H1 (cell line): Measurements from ENCODE around the gene DHRS3. TPM values are rescaled to one million over a fixed set of nuclear protein-coding genes. Genes with fewer than 3 reads are reported as not detected.

ENCODE experiments used
- CTCF ChIA-PET: fragments of 300-600 bp; sonication (Branson Sonifier 250); formaldehyde crosslinking; loops from one replicate; lab custom pipeline; 2021; ENCODE audit not compliant: partially characterized antibody; lab: Charles Lee
- POLR2A ChIA-PET: fragments of 300-600 bp; sonication (Branson Sonifier 250); formaldehyde crosslinking; loops from one replicate; lab custom pipeline; 2021; ENCODE audit warnings: inconsistent platforms; ENCODE audit not compliant: partially characterized antibody; lab: Charles Lee
- DNase-seq, 2 experiments: peaks; one replicate each; pipeline versions ENCODE4 v3.0.0 to v3.0.0-alpha.2; 2010 to 2022; ENCODE audit warnings: low spot score in 2 of 2, low read depth in 1 of 2, mixed read lengths in 1 of 2
- FAIRE-seq: peaks from 2 replicates; lab custom pipeline; 2011; peaks lifted over from hg19 to GRCh38; lab: Jason Lieb, UNC
- H2AFZ ChIP-seq: 2 replicates; pipeline ENCODE4 v1.8.1; 2012; ENCODE audit warnings: low read length, inconsistent platforms
- H2AK5ac ChIP-seq: 2 replicates; pipeline ENCODE4 v1.6.1; 2013; ENCODE audit warnings: low read depth, low read length
- H2BK120ac ChIP-seq: replicated peaks from 2 replicates; pipeline ENCODE3; 2013; ENCODE audit warnings: low read depth, low read length, inconsistent platforms
- H2BK12ac ChIP-seq: 2 replicates; pipeline ENCODE4 v1.6.1; 2013; ENCODE audit warnings: low read depth, low read length
- H2BK15ac ChIP-seq: 2 replicates; pipeline ENCODE4 v1.6.1; 2013; ENCODE audit warnings: low read length
- H2BK20ac ChIP-seq: 2 replicates; pipeline ENCODE4 v1.6.1; 2013; ENCODE audit warnings: low read length
- H2BK5ac ChIP-seq: 2 replicates; pipeline ENCODE4 v1.6.1; 2013; ENCODE audit warnings: low read depth, low read length
- H3K14ac ChIP-seq: 2 replicates; pipeline ENCODE4 v1.6.1; 2013; ENCODE audit warnings: inconsistent platforms; ENCODE audit not compliant: insufficient read length
- H3K18ac ChIP-seq: 2 replicates; pipeline ENCODE4 v1.6.1; 2013; ENCODE audit warnings: low read length; ENCODE audit errors: extremely low read depth
- H3K23ac ChIP-seq: 2 replicates; pipeline ENCODE4 v1.6.1; 2013; ENCODE audit warnings: inconsistent platforms; ENCODE audit not compliant: insufficient read length
- H3K23me2 ChIP-seq: 2 replicates; pipeline ENCODE4 v1.6.1; 2013; ENCODE audit warnings: low read depth, low read length
- H3K27ac ChIP-seq: 2 replicates; pipeline ENCODE4 v1.6.1; 2011; ENCODE audit warnings: low read depth, low read length, inconsistent platforms
- H3K27me3 ChIP-seq, 4 experiments: replicated peaks in 1 of 4; 1 replicate in 1 of 4; 2 replicates in 3 of 4; pipeline versions ENCODE4 v1.6.1 to v1.8.1; 2011 to 2013; ENCODE audit warnings: low read length in 3 of 4, mild to moderate bottlenecking in 3 of 4, inconsistent platforms in 2 of 4, mixed read lengths in 2 of 4, moderate library complexity in 1 of 4; ENCODE audit not compliant: control insufficient read depth in 3 of 4, insufficient read depth in 3 of 4; ENCODE audit errors: extremely low read depth in 1 of 4
- H3K36me3 ChIP-seq, 4 experiments: 2 replicates each; pipeline versions ENCODE4 v1.6.1 to v1.8.1; 2011 to 2013; ENCODE audit warnings: mild to moderate bottlenecking in 4 of 4, low read length in 3 of 4, moderate library complexity in 2 of 4, control low read depth in 1 of 4, inconsistent platforms in 1 of 4; ENCODE audit not compliant: insufficient read depth in 4 of 4, control insufficient read depth in 2 of 4
- H3K4ac ChIP-seq: replicated peaks from 2 replicates; pipeline ENCODE3; 2013; ENCODE audit warnings: low read length, low read depth, mixed read lengths, inconsistent platforms; ENCODE audit not compliant: insufficient read length
- H3K4me1 ChIP-seq, 4 experiments: replicated peaks in 1 of 4; 1 replicate in 1 of 4; 2 replicates in 3 of 4; pipeline versions ENCODE4 v1.6.1 to v1.8.1; 2011 to 2013; ENCODE audit warnings: low read length in 3 of 4, inconsistent platforms in 2 of 4, mixed read lengths in 1 of 4; ENCODE audit not compliant: insufficient read depth in 4 of 4, control insufficient read depth in 3 of 4
- H3K4me2 ChIP-seq, 2 experiments: 2 replicates each; pipeline versions ENCODE4 v1.6.1 to v1.8.1; 2011 to 2013; ENCODE audit warnings: low read depth in 2 of 2, low read length in 2 of 2, control low read depth in 1 of 2, inconsistent platforms in 1 of 2, mild to moderate bottlenecking in 1 of 2; ENCODE audit not compliant: insufficient read depth in 1 of 2
- H3K4me3 ChIP-seq, 4 experiments: fragments of 200-600, 300-600 bp in 1 of 4; sonication (generic), shearing (Covaris generic), sonication (Bioruptor Twin) in 1 of 4; 2 replicates each; pipeline versions ENCODE4 v1.5.1 to v1.8.1; 2011 to 2016; ENCODE audit warnings: low read length in 4 of 4, low read depth in 3 of 4, control low read depth in 2 of 4, inconsistent platforms in 2 of 4, mild to moderate bottlenecking in 2 of 4, mixed read lengths in 1 of 4, moderate library complexity in 1 of 4; ENCODE audit not compliant: insufficient read depth in 2 of 4; ENCODE audit errors: extremely low read depth in 1 of 4
- H3K56ac ChIP-seq: replicated peaks from 2 replicates; pipeline ENCODE3; 2013; ENCODE audit warnings: low read depth, mild to moderate bottlenecking, mixed read lengths, low read length, inconsistent platforms; ENCODE audit not compliant: insufficient read length
- H3K79me1 ChIP-seq: 2 replicates; pipeline ENCODE4 v1.6.1; 2013; ENCODE audit warnings: low read depth, low read length, control low read depth
- H3K79me2 ChIP-seq, 2 experiments: 2 replicates each; pipeline versions ENCODE4 v1.6.1 to v1.8.1; 2012 to 2013; ENCODE audit warnings: low read length in 2 of 2, mild to moderate bottlenecking in 2 of 2, inconsistent platforms in 1 of 2; ENCODE audit not compliant: insufficient read depth in 2 of 2, control insufficient read depth in 1 of 2
- H3K9ac ChIP-seq, 4 experiments: replicated peaks in 1 of 4; 1 replicate in 1 of 4; 2 replicates in 3 of 4; pipeline versions ENCODE4 v1.6.1 to v1.8.1; 2011 to 2013; ENCODE audit warnings: low read depth in 3 of 4, low read length in 3 of 4, control low read depth in 2 of 4, mild to moderate bottlenecking in 2 of 4, moderate library complexity in 2 of 4, inconsistent platforms in 1 of 4; ENCODE audit errors: extremely low read depth in 1 of 4
- H3K9me3 ChIP-seq, 2 experiments: 2 replicates each; pipeline versions ENCODE4 v1.6.1 to v1.8.1; 2012 to 2013; ENCODE audit warnings: mild to moderate bottlenecking in 2 of 2, moderate library complexity in 2 of 2, control low read depth in 1 of 2, inconsistent platforms in 1 of 2, low read depth in 1 of 2, low read length in 1 of 2, mixed read lengths in 1 of 2; ENCODE audit not compliant: insufficient read depth in 2 of 2
- H4K20me1 ChIP-seq, 2 experiments: replicated peaks in 1 of 2; 2 replicates each; pipeline versions ENCODE3 to v1.8.1; 2011 to 2013; ENCODE audit warnings: inconsistent platforms in 2 of 2, low read length in 2 of 2, mild to moderate bottlenecking in 1 of 2; ENCODE audit not compliant: insufficient read depth in 2 of 2, control insufficient read depth in 1 of 2
- H4K5ac ChIP-seq: 2 replicates; pipeline ENCODE4 v1.6.1; 2013; ENCODE audit warnings: low read length, low read depth, mixed read lengths, inconsistent platforms; ENCODE audit not compliant: insufficient read length
- H4K8ac ChIP-seq: 2 replicates; pipeline ENCODE4 v1.8.0; 2013; ENCODE audit warnings: mild to moderate bottlenecking, moderate library complexity, low read length, inconsistent platforms; ENCODE audit not compliant: insufficient read depth; ENCODE audit errors: extremely low read depth
- H4K91ac ChIP-seq: replicated peaks from 2 replicates; pipeline ENCODE3; 2013; ENCODE audit warnings: low read length, mixed read lengths, inconsistent platforms; ENCODE audit not compliant: insufficient read length
- CBX8 ChIP-seq: fragments of 300-800, 300-1000 bp; sonication (generic); IDR thresholded peaks from 2 replicates; pipeline ENCODE4 v1.7.1; 2016; ENCODE audit warnings: low read depth, low read length, borderline replicate concordance
- FOSL1 ChIP-seq: IDR thresholded peaks from 2 replicates; pipeline ENCODE4 v1.6.1; 2011; ENCODE audit warnings: mild to moderate bottlenecking, low read depth, low read length, moderate library complexity; ENCODE audit not compliant: insufficient read depth
- JUN ChIP-seq: IDR thresholded peaks from 2 replicates; pipeline ENCODE4 v1.6.1; 2011; ENCODE audit warnings: low read depth, mild to moderate bottlenecking, improper control_type of control experiment, low read length
- KDM5A ChIP-seq: fragments of 200-600 bp; IDR thresholded peaks from 2 replicates; pipeline ENCODE4 v1.7.1; 2012; ENCODE audit warnings: mild to moderate bottlenecking, low read length, inconsistent platforms, mixed read lengths
- POU5F1 ChIP-seq: IDR thresholded peaks from 2 replicates; pipeline ENCODE4 v1.6.1; 2011; ENCODE audit warnings: low read depth, mild to moderate bottlenecking, low read length, moderate library complexity
- YY1 ChIP-seq: IDR thresholded peaks from 2 replicates; pipeline ENCODE4 v1.6.1; 2011; ENCODE audit warnings: low read depth, mild to moderate bottlenecking, low read length
- WGBS, 2 experiments: shearing (Covaris generic) in 1 of 2; methylation state at CpG; one replicate each; pipeline versions ENCODE4 v1.1.6 to v1.1.7; 2013 to 2015; ENCODE audit warnings: low lambda C conversion rate in 2 of 2, mixed read lengths in 2 of 2, inconsistent platforms in 1 of 2, low coverage in 1 of 2, missing lambda C conversion rate in 1 of 2; ENCODE audit not compliant: insufficient replicate concordance in 2 of 2, insufficient coverage in 1 of 2, insufficient read length in 1 of 2; ENCODE audit errors: extremely low coverage in 1 of 2, missing lambda C conversion rate in 1 of 2; 5-methylcytosine and 5-hydroxymethylcytosine counted together
- polyA plus RNA-seq, 7 experiments: library from polyadenylated mRNA; depleted of rRNA in 3 of 7; stranded (reverse) in 5 of 7; unstranded in 2 of 7; fragments of >200 nt in 5 of 7; fragments of 200-250 nt in 2 of 7; gene quantifications; 1 replicate in 5 of 7; 2 replicates in 1 of 7; 4 replicates in 1 of 7; pipeline versions ENCODE4 v1.2.1 to v1.2.3, GENCODE V29; 2011 to 2013; ENCODE audit warnings: missing spikeins in 2 of 7, mixed read lengths in 2 of 7
- total RNA-seq: library from RNA; stranded (reverse); fragmentation: NEBNext Ultra II Directional; extraction: Animal tissue kit (Norgen Biotek cat#: 25700); gene quantifications from 2 replicates; pipeline ENCODE4 v1.2.1, GENCODE V29; 2021
- TF ChIP-seq, protein P1 (sequence below): IDR thresholded peaks from 2 replicates; pipeline ENCODE4 v1.6.1; 2012; ENCODE audit warnings: inconsistent platforms

DHRS3 gene
- total and polyA plus RNA-seq, 2 of the 8 experiments (the other 6 are each of a cell fraction or from before 2014, with no cell fraction given) = 32.5 to 36.4 TPM

DNA sequence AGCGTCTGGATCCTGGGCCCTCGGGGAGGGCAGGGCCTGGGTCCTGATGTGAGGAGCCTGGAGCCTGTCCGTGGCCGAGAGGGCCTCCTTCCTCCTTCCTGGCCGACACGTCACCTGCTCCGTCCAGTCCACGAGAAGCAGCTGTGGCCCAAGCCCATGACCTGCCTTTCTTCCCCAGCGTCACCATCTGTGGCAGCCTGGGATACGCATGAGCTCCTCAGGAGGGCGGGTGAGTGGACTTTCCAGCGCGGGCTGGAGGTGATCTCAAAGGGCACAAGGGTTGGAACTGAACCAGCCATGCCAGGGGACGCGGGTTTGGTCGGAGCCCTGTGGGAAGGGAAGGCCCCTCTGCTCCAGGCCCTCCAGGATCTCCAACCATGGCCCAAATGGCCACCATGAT lies 90.4 kb downstream of the DHRS3 start:
- H3K56ac ChIP-seq = no peak overlapping the region
- no peaks in the 10 kb centered on the region for H3K79me1 ChIP-seq
- DNase-seq = no peak
- H4K20me1 ChIP-seq = no peaks in the 10 kb centered on the region
- no peaks in the 10 kb centered on the region for H3K79me2 ChIP-seq
- H3K36me3 ChIP-seq = no peaks in the 10 kb centered on the region; a peak in 2 of 8 replicates
- H4K8ac ChIP-seq = no peak overlapping the region
- no peak overlapping the region for H3K18ac ChIP-seq
- TF ChIP-seq CBX8 = no peak
- TF ChIP-seq, protein P1, sequence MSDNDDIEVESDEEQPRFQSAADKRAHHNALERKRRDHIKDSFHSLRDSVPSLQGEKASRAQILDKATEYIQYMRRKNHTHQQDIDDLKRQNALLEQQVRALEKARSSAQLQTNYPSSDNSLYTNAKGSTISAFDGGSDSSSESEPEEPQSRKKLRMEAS = no peak
- TF ChIP-seq JUN = no peak
- no peak for TF ChIP-seq FOSL1
- no peak for TF ChIP-seq POU5F1
- TF ChIP-seq KDM5A = no peak
- TF ChIP-seq YY1 = no peak
- TF ChIP-seq, all 59 proteins: peak for 0
- no peaks in the 10 kb centered on the region for H3K23me2 ChIP-seq
- H2BK12ac ChIP-seq = no peak overlapping the region
- FAIRE-seq = no peak
- CTCF ChIA-PET = interaction anchor here (0.6 to 1.0 kb wide), 2 partner anchors 18 to 33 kb away, joined by 3 to 5 read pairs; no protein-coding TSS in a partner anchor
- H2AFZ ChIP-seq = no peak overlapping the region
- no peaks in the 10 kb centered on the region; a peak in 2 of 7 replicates for H3K4me1 ChIP-seq
- no peaks in the 10 kb centered on the region for H3K27me3 ChIP-seq
- POLR2A ChIA-PET = no interaction called here
- H4K91ac ChIP-seq = no peak overlapping the region
- H3K27ac ChIP-seq = no peak overlapping the region
- H3K4me2 ChIP-seq = no peak overlapping the region
- no peak overlapping the region for H3K4ac ChIP-seq
- H2BK5ac ChIP-seq = no peak overlapping the region
- H4K5ac ChIP-seq = no peak overlapping the region
- no peak overlapping the region for H3K9ac ChIP-seq
- H3K23ac ChIP-seq = no peak overlapping the region
- no peak overlapping the region for H2AK5ac ChIP-seq
- no peaks in the 10 kb centered on the region for H3K9me3 ChIP-seq
- H2BK120ac ChIP-seq = no peak overlapping the region
- H3K4me3 ChIP-seq = no peak overlapping the region
- no peak overlapping the region for H2BK15ac ChIP-seq
- no peak overlapping the region for H2BK20ac ChIP-seq
- WGBS, 2 experiments = 89% methylated on average over 12 of the region's 16 CpGs; no CpG with 5 or more reads in 1 of the 2 experiments
- H3K14ac ChIP-seq = no peak overlapping the region
